ENCODE data around the gene LRRN2. TPM values are rescaled to one million over a fixed set of nuclear protein-coding genes. Genes with fewer than 3 reads are reported as not detected.

Gene LRRN2
- total RNA-seq, 1 donor from 2014 or later = 4.9 TPM

- no peaks in the 10 kb centered on the region for H3K79me2 ChIP-seq (ENCODE audit: insufficient read depth, low read length)
- Mint-ChIP-seq H3K4me1 (ENCODE audit: low read depth, unreplicated experiment) (peaks cover 5% of the 10 kb centered on the region), H3K4me3 (ENCODE audit: unreplicated experiment) (no peak overlapping the region), H3K27ac (ENCODE audit: unreplicated experiment) (no peak overlapping the region), H3K36me3 (ENCODE audit: low read depth, unreplicated experiment) (no peaks in the 10 kb centered on the region), H3K27me3 (ENCODE audit: low read depth, unreplicated experiment) (peaks cover 61% of the 10 kb centered on the region), H3K9me3 (ENCODE audit: unreplicated experiment) (no peaks in the 10 kb centered on the region)
- H3K4me3 ChIP-seq (ENCODE audit: insufficient read depth, low read depth, low read length) = no peak overlapping the region
- H3K4me1 ChIP-seq (ENCODE audit: insufficient read depth, low read length) = no peaks in the 10 kb centered on the region
- no peak overlapping the region for H3K9ac ChIP-seq (ENCODE audit: low read length)
- no peak for DNase-seq (ENCODE audit: low read depth)
- H2AFZ ChIP-seq (ENCODE audit: low read depth, low read length) = no peak overlapping the region
- H3K9me3 ChIP-seq (ENCODE audit: insufficient read depth, low read depth, low read length) = no peaks in the 10 kb centered on the region
- no peak for FAIRE-seq
- no peak overlapping the region for H3K4me2 ChIP-seq (ENCODE audit: low read length)
- peaks cover 27% of the 10 kb centered on the region for H3K27me3 ChIP-seq (ENCODE audit: insufficient read depth, low read length)
- no peak for TF ChIP-seq EZH2 (IDR thresholded peaks at IDR 0.05; ENCODE audit: insufficient read depth, low read length)
- no peak for TF ChIP-seq CTCF (IDR thresholded peaks at IDR 0.05; ENCODE audit: insufficient read depth, low read depth, low read length)
- H3K36me3 ChIP-seq (ENCODE audit: insufficient read depth, low read length) = no peaks in the 10 kb centered on the region
- no peaks in the 10 kb centered on the region for H4K20me1 ChIP-seq (ENCODE audit: insufficient read depth, low read length)
- no peak overlapping the region for H3K27ac ChIP-seq (ENCODE audit: low read depth, low read length)
These were observed 46.0 kb upstream of the LRRN2 start for GRCh38 chr1:204731509-204731908.

- Mint-ChIP-seq H3K4me3 (ENCODE audit: unreplicated experiment) (no peak overlapping the region), H3K4me1 (ENCODE audit: low read depth, unreplicated experiment) (peaks cover 11% of the 10 kb centered on the region), H3K27ac (ENCODE audit: unreplicated experiment) (no peak overlapping the region), H3K9me3 (ENCODE audit: unreplicated experiment) (no peaks in the 10 kb centered on the region), H3K36me3 (ENCODE audit: low read depth, unreplicated experiment) (no peaks in the 10 kb centered on the region), H3K27me3 (ENCODE audit: low read depth, unreplicated experiment) (peaks cover 55% of the 10 kb centered on the region)
- no peaks in the 10 kb centered on the region for H3K9me3 ChIP-seq (ENCODE audit: insufficient read depth, low read depth, low read length)
- no peak for DNase-seq (ENCODE audit: low read depth)
- H3K36me3 ChIP-seq (ENCODE audit: insufficient read depth, low read length) = no peaks in the 10 kb centered on the region
- no peak overlapping the region for H2AFZ ChIP-seq (ENCODE audit: low read depth, low read length)
- H3K79me2 ChIP-seq (ENCODE audit: insufficient read depth, low read length) = no peaks in the 10 kb centered on the region
- H3K4me2 ChIP-seq (ENCODE audit: low read length) = no peak overlapping the region
- no peak for TF ChIP-seq CTCF (IDR thresholded peaks at IDR 0.05; ENCODE audit: insufficient read depth, low read depth, low read length)
- TF ChIP-seq EZH2 (IDR thresholded peaks at IDR 0.05; ENCODE audit: insufficient read depth, low read length) = no peak
- FAIRE-seq = no peak
- H3K4me1 ChIP-seq (ENCODE audit: insufficient read depth, low read length) = no peaks in the 10 kb centered on the region
- H4K20me1 ChIP-seq (ENCODE audit: insufficient read depth, low read length) = no peaks in the 10 kb centered on the region
- no peak overlapping the region for H3K27ac ChIP-seq (ENCODE audit: low read depth, low read length)
- H3K27me3 ChIP-seq (ENCODE audit: insufficient read depth, low read length) = peaks cover 27% of the 10 kb centered on the region
- H3K4me3 ChIP-seq (ENCODE audit: insufficient read depth, low read depth, low read length) = no peak overlapping the region
- no peak overlapping the region for H3K9ac ChIP-seq (ENCODE audit: low read length)
These were observed 45.4 kb upstream of the LRRN2 start for GRCh38 chr1:204730826-204731459.

- H3K79me2 ChIP-seq (ENCODE audit: insufficient read depth, low read length) = no peaks in the 10 kb centered on the region
- no peaks in the 10 kb centered on the region for H3K9me3 ChIP-seq (ENCODE audit: insufficient read depth, low read depth, low read length)
- no peak overlapping the region for H2AFZ ChIP-seq (ENCODE audit: low read depth, low read length)
- H3K4me1 Mint-ChIP-seq (ENCODE audit: low read depth, unreplicated experiment) = peaks cover 16% of the 10 kb centered on the region
- FAIRE-seq = no peak
- H3K27me3 ChIP-seq (ENCODE audit: insufficient read depth, low read length) = peaks cover 22% of the 10 kb centered on the region
- TF ChIP-seq CTCF (IDR thresholded peaks at IDR 0.05; ENCODE audit: insufficient read depth, low read depth, low read length) (no peak), EZH2 (IDR thresholded peaks at IDR 0.05; ENCODE audit: insufficient read depth, low read length) (no peak)
- H3K9ac ChIP-seq (ENCODE audit: low read length) = no peak overlapping the region
- H3K4me1 ChIP-seq (ENCODE audit: insufficient read depth, low read length) = no peaks in the 10 kb centered on the region
- H3K9me3 Mint-ChIP-seq (ENCODE audit: unreplicated experiment) = no peaks in the 10 kb centered on the region
- DNase-seq (ENCODE audit: low read depth) = no peak
- H3K36me3 Mint-ChIP-seq (ENCODE audit: low read depth, unreplicated experiment) = no peaks in the 10 kb centered on the region
- H3K4me3 Mint-ChIP-seq (ENCODE audit: unreplicated experiment) = no peak overlapping the region
- H3K27ac ChIP-seq (ENCODE audit: low read depth, low read length) = no peak overlapping the region
- no peak overlapping the region for H3K4me3 ChIP-seq (ENCODE audit: insufficient read depth, low read depth, low read length)
- no peak overlapping the region for H3K4me2 ChIP-seq (ENCODE audit: low read length)
- H3K27me3 Mint-ChIP-seq (ENCODE audit: low read depth, unreplicated experiment) = peaks cover 42% of the 10 kb centered on the region
- no peaks in the 10 kb centered on the region for H3K36me3 ChIP-seq (ENCODE audit: insufficient read depth, low read length)
- H3K27ac Mint-ChIP-seq (ENCODE audit: unreplicated experiment) = no peak overlapping the region
- H4K20me1 ChIP-seq (ENCODE audit: insufficient read depth, low read length) = no peaks in the 10 kb centered on the region
These were observed 44.0 kb upstream of the LRRN2 start for GRCh38 chr1:204729516-204729915.

Data from astrocyte (in vitro differentiated cells and primary cell).